ENCODE measurements around the gene RSPO4. TPM values are rescaled to one million over a fixed set of nuclear protein-coding genes. Genes with fewer than 3 reads are reported as not detected.

Gene RSPO4
- total and polyA plus RNA-seq, 2 donors (not counting 1 experiment from before 2014, with no cell fraction given), result not detected

Other genes starting within 250 kb of the RSPO4 start
- not detected in 2 replicates for gene SLC52A3, start 233.8 kb downstream of the RSPO4 start, total RNA-seq
- not detected in 2 replicates for gene SLC52A3, start 233.8 kb downstream of the RSPO4 start, polyA plus RNA-seq
- gene FAM110A, start 168.6 kb downstream of the RSPO4 start, total RNA-seq, result 1.3 and 1.8 TPM in 2 replicates
- 1.5 and 4.0 TPM in 2 replicates for gene FAM110A, start 168.6 kb downstream of the RSPO4 start, polyA plus RNA-seq
- under 0.01 TPM in 2 replicates for gene ANGPT4, start 86.0 kb downstream of the RSPO4 start, total RNA-seq
- not detected in 2 replicates for gene ANGPT4, start 86.0 kb downstream of the RSPO4 start, polyA plus RNA-seq
- 16.4 and 26.4 TPM in 2 replicates for gene PSMF1, start 116.3 kb upstream of the RSPO4 start, total RNA-seq
- gene PSMF1, start 116.3 kb upstream of the RSPO4 start, polyA plus RNA-seq, result 141 and 169 TPM in 2 replicates
- gene TMEM74B, start 182.7 kb upstream of the RSPO4 start, total RNA-seq, result not detected in 2 replicates
- not detected in 2 replicates for gene TMEM74B, start 182.7 kb upstream of the RSPO4 start, polyA plus RNA-seq
- gene C20orf202, start 201.1 kb upstream of the RSPO4 start, total RNA-seq, result under 0.01 TPM in 1 of 2 replicates, not detected in the other
- gene C20orf202, start 201.1 kb upstream of the RSPO4 start, polyA plus RNA-seq, result not detected in 2 replicates
- 0.50 TPM in 1 of 2 replicates, not detected in the other for gene RAD21L1, start 223.7 kb upstream of the RSPO4 start, total RNA-seq
- gene RAD21L1, start 223.7 kb upstream of the RSPO4 start, polyA plus RNA-seq, result 0.10 and 0.16 TPM in 2 replicates

Measured in fibroblast of lung (primary cell).